Astrocyte of the spinal cord (primary cell): ENCODE data around the gene OR5L1.

ENCODE experiments used
- DNase-seq: peaks from one replicate; pipeline ENCODE4 v3.0.0; 2011; ENCODE audit warnings: low read depth, low spot score
- H3K4me3 ChIP-seq: 2 replicates; pipeline ENCODE4 v1.5.1; 2011; ENCODE audit warnings: low read depth, mild to moderate bottlenecking, low read length, moderate library complexity
- in situ Hi-C: cut with HindIII; loops from 2 replicates; pipeline ENCODE4 v1.10.0; 2017; ENCODE audit warnings: low sequenced_read_pairs
- TF ChIP-seq, protein P1 (sequence below): IDR thresholded peaks from 2 replicates; pipeline ENCODE4 v1.5.1; 2012; ENCODE audit warnings: low read depth, mild to moderate bottlenecking, low read length, inconsistent platforms

Gene OR5L1

DNA sequence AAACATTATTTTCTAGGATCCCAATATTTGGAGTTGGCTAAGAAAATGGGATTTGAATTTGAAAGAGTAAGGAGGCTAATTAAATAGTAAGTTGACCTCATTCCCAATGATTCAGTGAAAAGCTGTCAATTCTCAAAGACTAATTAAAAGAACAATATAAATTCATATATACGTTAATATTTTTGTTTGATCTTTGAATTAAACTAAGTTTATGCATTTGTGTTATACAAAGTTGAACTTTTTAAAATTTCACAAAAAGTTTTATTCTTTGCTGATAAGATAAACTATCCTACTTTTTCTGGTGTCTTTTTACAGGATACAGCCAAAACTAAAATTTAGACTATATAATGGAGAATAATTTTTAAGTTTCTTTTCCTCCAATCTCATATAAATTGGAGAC is at the start of gene OR5L1:
OR5L1 (plus strand) TSS at position 301 of the 400 bp plus-strand sequence. CDS start 100 bp downstream, outside the sequence.
- no peak for DNase-seq
- no peak within 1 kb of the TSS for H3K4me3 ChIP-seq
- TF ChIP-seq, protein P1, sequence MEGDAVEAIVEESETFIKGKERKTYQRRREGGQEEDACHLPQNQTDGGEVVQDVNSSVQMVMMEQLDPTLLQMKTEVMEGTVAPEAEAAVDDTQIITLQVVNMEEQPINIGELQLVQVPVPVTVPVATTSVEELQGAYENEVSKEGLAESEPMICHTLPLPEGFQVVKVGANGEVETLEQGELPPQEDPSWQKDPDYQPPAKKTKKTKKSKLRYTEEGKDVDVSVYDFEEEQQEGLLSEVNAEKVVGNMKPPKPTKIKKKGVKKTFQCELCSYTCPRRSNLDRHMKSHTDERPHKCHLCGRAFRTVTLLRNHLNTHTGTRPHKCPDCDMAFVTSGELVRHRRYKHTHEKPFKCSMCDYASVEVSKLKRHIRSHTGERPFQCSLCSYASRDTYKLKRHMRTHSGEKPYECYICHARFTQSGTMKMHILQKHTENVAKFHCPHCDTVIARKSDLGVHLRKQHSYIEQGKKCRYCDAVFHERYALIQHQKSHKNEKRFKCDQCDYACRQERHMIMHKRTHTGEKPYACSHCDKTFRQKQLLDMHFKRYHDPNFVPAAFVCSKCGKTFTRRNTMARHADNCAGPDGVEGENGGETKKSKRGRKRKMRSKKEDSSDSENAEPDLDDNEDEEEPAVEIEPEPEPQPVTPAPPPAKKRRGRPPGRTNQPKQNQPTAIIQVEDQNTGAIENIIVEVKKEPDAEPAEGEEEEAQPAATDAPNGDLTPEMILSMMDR: no peak
- in situ Hi-C loops: no loop called here

GRCh38 chr11:55773138-55773537 is 38.0 kb upstream of the OR5L1 start, which contains the start of gene OR5D13:
Gene OR5D13, plus strand, starts transcription at chr11:55773438. Its CDS starts 0 bp downstream, at chr11:55773438.
- TF ChIP-seq, protein P1: no peak
- no peak within 1 kb of the TSS for H3K4me3 ChIP-seq
- in situ Hi-C loops: no loop called here
- no peak for DNase-seq

GRCh38 chr11:55791606-55792005 is 19.6 kb upstream of the OR5L1 start:
- TF ChIP-seq, protein P1: no peak
- in situ Hi-C loops: no loop called here
- no peak overlapping the region for H3K4me3 ChIP-seq
- DNase-seq: no peak

- no peak for DNase-seq
- H3K4me3 ChIP-seq: no peak overlapping the region
- TF ChIP-seq, protein P1: no peak
- in situ Hi-C loops: no loop called here
These were observed 17.8 kb upstream of the OR5L1 start for GRCh38 chr11:55793321-55793720.

- in situ Hi-C loops: no loop called here
- no peak within 1 kb of the TSS for H3K4me3 ChIP-seq
- no peak for DNase-seq
- TF ChIP-seq, protein P1: no peak
These were observed 15.9 kb upstream of the OR5L1 start, which contains the start of gene OR5D14 for GRCh38 chr11:55795256-55795655. Gene OR5D14, plus strand, starts transcription at chr11:55795556. Its CDS starts 0 bp downstream, at chr11:55795556.

GRCh38 chr11:55806248-55806647 is 4.9 kb upstream of the OR5L1 start:
- no peak overlapping the region for H3K4me3 ChIP-seq
- in situ Hi-C loops: no loop called here
- DNase-seq: no peak
- TF ChIP-seq, protein P1: no peak

DNA sequence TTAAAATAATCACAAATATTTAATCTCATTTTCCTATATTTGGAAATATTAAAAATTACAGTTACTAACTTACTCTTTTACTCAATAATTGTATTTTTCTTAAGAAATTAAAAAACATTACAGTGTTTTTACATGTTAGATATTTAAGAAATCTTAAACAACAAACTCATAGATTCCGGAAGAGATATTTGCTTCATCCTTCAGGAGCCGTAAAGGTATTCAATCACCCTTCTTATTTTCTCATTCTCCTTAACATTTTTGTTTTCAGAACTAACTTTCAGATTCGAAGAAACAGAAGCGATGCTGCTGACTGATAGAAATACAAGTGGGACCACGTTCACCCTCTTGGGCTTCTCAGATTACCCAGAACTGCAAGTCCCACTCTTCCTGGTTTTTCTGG is 8.2 kb downstream of the OR5L1 start, which contains the start of gene OR5D18:
OR5D18 (plus strand) TSS at position 301 of the 400 bp plus-strand sequence; CDS start at position 301, 0 bp downstream.
- in situ Hi-C loops: no loop called here
- no peak within 1 kb of the TSS for H3K4me3 ChIP-seq
- no peak for DNase-seq
- TF ChIP-seq, protein P1: no peak
